Measurements from ENCODE around the gene CDYL.

- TF ChIP-seq CTCF (IDR thresholded peaks at IDR 0.05) = no peak
- no peak for TF ChIP-seq POLR2A (IDR thresholded peaks at IDR 0.05; ENCODE audit: low read depth)
- no peak for TF ChIP-seq POLR2AphosphoS5 (IDR thresholded peaks at IDR 0.05)
Observed at GRCh38 chr6:4736371-4736873, 39.8 kb upstream of the CDYL start.
